ENCODE measurements around the gene EIPR1.

Gene EIPR1

DNA sequence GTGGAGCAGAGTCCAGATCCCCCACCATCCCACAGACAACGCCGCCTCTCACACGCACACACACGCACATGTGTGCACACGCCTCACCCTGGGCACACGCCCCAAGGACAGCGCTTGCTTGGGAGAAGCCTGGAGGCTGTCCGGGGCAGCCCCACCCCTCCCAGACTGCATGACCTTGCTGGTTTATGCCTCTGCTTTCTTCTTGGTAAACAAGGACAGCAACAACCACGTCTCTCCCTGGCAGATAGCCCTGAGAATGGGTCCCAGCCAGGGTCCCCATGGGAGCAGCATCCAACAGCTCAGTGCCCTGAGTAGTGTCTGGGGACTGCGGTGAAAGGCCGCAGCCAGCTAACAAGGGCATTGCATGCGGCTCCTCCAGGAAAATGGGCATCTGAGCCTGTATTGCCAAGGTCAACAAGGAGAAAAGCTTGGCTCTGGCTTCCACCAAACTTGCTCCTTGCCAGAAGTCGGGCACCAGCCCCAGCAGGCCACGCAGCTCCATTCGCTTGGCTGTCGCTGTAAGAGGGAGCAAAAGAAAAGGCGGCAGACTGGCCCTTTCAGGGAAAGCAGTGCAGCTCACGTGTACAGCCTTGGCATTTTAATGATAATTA is 234.6 kb downstream of the EIPR1 start:
- H3K9ac ChIP-seq (ENCODE audit: low read length) = no peak overlapping the region
- no peak overlapping the region for H3K27ac ChIP-seq (ENCODE audit: low read depth, low read length)
- H2AFZ ChIP-seq (ENCODE audit: low read depth, low read length, severe bottlenecking) = no peak overlapping the region
- H4K20me1 ChIP-seq (ENCODE audit: low read depth, low read length) = no peaks in the 10 kb centered on the region
- H3K4me2 ChIP-seq (ENCODE audit: low read depth, low read length, poor library complexity, severe bottlenecking) = no peak overlapping the region
- H3K9me3 ChIP-seq (ENCODE audit: insufficient read depth, low read length) = no peaks in the 10 kb centered on the region
- no peaks in the 10 kb centered on the region for H3K79me2 ChIP-seq (ENCODE audit: insufficient read depth, low read length)
- no peak overlapping the region for H3K4me3 ChIP-seq (ENCODE audit: insufficient read depth, low read length, poor library complexity, severe bottlenecking)
- no peaks in the 10 kb centered on the region for H3K27me3 ChIP-seq (ENCODE audit: low read length)
- H3K36me3 ChIP-seq (ENCODE audit: low read length) = no peaks in the 10 kb centered on the region
- TF ChIP-seq, protein P1, sequence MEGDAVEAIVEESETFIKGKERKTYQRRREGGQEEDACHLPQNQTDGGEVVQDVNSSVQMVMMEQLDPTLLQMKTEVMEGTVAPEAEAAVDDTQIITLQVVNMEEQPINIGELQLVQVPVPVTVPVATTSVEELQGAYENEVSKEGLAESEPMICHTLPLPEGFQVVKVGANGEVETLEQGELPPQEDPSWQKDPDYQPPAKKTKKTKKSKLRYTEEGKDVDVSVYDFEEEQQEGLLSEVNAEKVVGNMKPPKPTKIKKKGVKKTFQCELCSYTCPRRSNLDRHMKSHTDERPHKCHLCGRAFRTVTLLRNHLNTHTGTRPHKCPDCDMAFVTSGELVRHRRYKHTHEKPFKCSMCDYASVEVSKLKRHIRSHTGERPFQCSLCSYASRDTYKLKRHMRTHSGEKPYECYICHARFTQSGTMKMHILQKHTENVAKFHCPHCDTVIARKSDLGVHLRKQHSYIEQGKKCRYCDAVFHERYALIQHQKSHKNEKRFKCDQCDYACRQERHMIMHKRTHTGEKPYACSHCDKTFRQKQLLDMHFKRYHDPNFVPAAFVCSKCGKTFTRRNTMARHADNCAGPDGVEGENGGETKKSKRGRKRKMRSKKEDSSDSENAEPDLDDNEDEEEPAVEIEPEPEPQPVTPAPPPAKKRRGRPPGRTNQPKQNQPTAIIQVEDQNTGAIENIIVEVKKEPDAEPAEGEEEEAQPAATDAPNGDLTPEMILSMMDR (IDR thresholded peaks at IDR 0.05; ENCODE audit: insufficient read depth, low read length, poor library complexity, severe bottlenecking) = no peak
- TF ChIP-seq EZH2phosphoT487 (conservative IDR thresholded peaks at IDR 0.05; ENCODE audit: low read length) = no peak
- H3K9me2 ChIP-seq (replicated peaks; ENCODE audit: insufficient read depth, low read length) = no peaks in the 10 kb centered on the region
- H3F3A ChIP-seq (ENCODE audit: insufficient read depth) = no peaks in the 10 kb centered on the region

DNA sequence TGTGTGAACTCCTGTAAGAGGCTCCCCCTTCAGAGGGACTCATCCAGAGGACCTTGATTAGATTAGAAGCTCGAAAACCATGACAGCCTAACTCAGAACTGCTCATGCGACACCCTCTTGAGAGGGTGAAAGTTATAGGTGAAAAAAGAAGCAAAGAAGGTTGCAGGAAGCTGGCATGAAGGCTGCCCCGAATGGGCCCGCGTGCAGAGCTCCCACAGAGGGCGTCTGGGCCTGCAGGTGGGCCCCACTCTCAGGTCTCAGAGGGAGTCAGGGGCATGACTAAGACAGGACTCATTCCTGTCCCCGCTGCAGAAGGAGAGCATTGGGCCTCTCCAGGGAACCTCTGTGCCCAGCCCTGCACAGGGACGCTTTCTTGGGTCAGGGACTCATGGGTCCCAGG is 235.4 kb downstream of the EIPR1 start:
- Histone ChIP-seq H3K79me2 (ENCODE audit: insufficient read depth, low read length) (no peaks in the 10 kb centered on the region), H3K9me3 (ENCODE audit: insufficient read depth, low read length) (no peaks in the 10 kb centered on the region), H3K36me3 (ENCODE audit: low read length) (no peaks in the 10 kb centered on the region), H3F3A (ENCODE audit: insufficient read depth) (no peaks in the 10 kb centered on the region), H2AFZ (ENCODE audit: low read depth, low read length, severe bottlenecking) (no peak overlapping the region), H3K27ac (ENCODE audit: low read depth, low read length) (no peak overlapping the region), H4K20me1 (ENCODE audit: low read depth, low read length) (no peaks in the 10 kb centered on the region), H3K4me3 (ENCODE audit: insufficient read depth, low read length, poor library complexity, severe bottlenecking) (no peak overlapping the region), H3K9me2 (replicated peaks; ENCODE audit: insufficient read depth, low read length) (no peaks in the 10 kb centered on the region), H3K9ac (ENCODE audit: low read length) (no peak overlapping the region), H3K4me2 (ENCODE audit: low read depth, low read length, poor library complexity, severe bottlenecking) (no peak overlapping the region), H3K27me3 (ENCODE audit: low read length) (no peaks in the 10 kb centered on the region)
- no peak for TF ChIP-seq EZH2phosphoT487 (conservative IDR thresholded peaks at IDR 0.05; ENCODE audit: low read length)
- TF ChIP-seq, protein P1 (IDR thresholded peaks at IDR 0.05; ENCODE audit: insufficient read depth, low read length, poor library complexity, severe bottlenecking) = no peak

DNA sequence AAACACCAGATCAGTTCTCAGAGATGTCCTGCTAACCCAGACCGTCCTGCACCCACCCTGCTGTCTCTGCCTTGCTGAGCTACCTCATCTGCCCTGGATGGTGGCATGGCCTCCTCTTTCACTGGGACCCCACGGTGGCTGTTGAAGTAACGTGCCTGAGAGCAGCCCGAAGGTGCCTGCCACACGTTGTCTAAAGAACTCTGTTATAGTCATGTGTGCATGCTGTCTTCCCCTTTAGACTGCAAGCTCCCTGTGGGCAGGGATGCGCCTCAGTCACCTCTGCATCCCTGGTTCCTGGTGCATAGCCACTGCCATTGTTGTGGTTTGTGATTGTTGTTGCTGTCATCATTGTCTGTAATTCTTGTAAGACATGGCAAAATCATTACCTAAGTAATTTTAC is 235.9 kb downstream of the EIPR1 start:
- Histone ChIP-seq H3K27ac (ENCODE audit: low read depth, low read length) (no peak overlapping the region), H3K9ac (ENCODE audit: low read length) (no peak overlapping the region), H3F3A (ENCODE audit: insufficient read depth) (no peaks in the 10 kb centered on the region), H4K20me1 (ENCODE audit: low read depth, low read length) (no peaks in the 10 kb centered on the region), H3K4me2 (ENCODE audit: low read depth, low read length, poor library complexity, severe bottlenecking) (no peak overlapping the region), H3K9me3 (ENCODE audit: insufficient read depth, low read length) (no peaks in the 10 kb centered on the region), H3K27me3 (ENCODE audit: low read length) (no peaks in the 10 kb centered on the region), H2AFZ (ENCODE audit: low read depth, low read length, severe bottlenecking) (no peak overlapping the region), H3K79me2 (ENCODE audit: insufficient read depth, low read length) (no peaks in the 10 kb centered on the region), H3K9me2 (replicated peaks; ENCODE audit: insufficient read depth, low read length) (no peaks in the 10 kb centered on the region), H3K36me3 (ENCODE audit: low read length) (no peaks in the 10 kb centered on the region), H3K4me3 (ENCODE audit: insufficient read depth, low read length, poor library complexity, severe bottlenecking) (no peak overlapping the region)
- no peak for TF ChIP-seq EZH2phosphoT487 (conservative IDR thresholded peaks at IDR 0.05; ENCODE audit: low read length)
- TF ChIP-seq, protein P1 (IDR thresholded peaks at IDR 0.05; ENCODE audit: insufficient read depth, low read length, poor library complexity, severe bottlenecking) = no peak
